Body of pancreas (tissue), 4 donors: ENCODE results near the gene ASIC2. TPM values are rescaled to one million over a fixed set of nuclear protein-coding genes. Genes with fewer than 3 reads are reported as not detected.

Experiments
- ATAC-seq: fragments of 150-250 bp; one replicate; pipeline ENCODE4 v1.9.1; 2016
- DNase-seq, 4 donors: peaks; one replicate each; pipeline ENCODE4 v3.0.0-alpha.2; 2019
- H3K27ac ChIP-seq, 4 donors: fragments of 200-600 bp; sonication (generic); 1 replicate in 3 of 4; 2 replicates in 1 of 4; pipeline versions ENCODE4 v1.5.1 to v1.6.1; 2016 to 2019; ENCODE audit warnings: mild to moderate bottlenecking in 1 of 4, mixed read lengths in 1 of 4, moderate library complexity in 1 of 4
- H3K27me3 ChIP-seq, 2 donors: fragments of 200-600 bp; sonication (generic); one replicate each; pipeline ENCODE4 v1.6.0; 2016; ENCODE audit warnings: mild to moderate bottlenecking in 1 of 2
- H3K36me3 ChIP-seq, 2 donors: fragments of 200-600 bp; sonication (generic); replicated peaks in 1 of 2; 2 replicates each; pipeline ENCODE4 v1.5.1; 2016; ENCODE audit warnings: low read depth in 2 of 2; ENCODE audit not compliant: insufficient read depth in 1 of 2
- H3K4me1 ChIP-seq: fragments of 200-600 bp; sonication (generic); one replicate; pipeline ENCODE4 v1.6.0; 2016
- H3K4me3 ChIP-seq, 2 donors: fragments of 200-600 bp; sonication (generic); 1 replicate in 1 of 2; 2 replicates in 1 of 2; pipeline ENCODE4 v1.5.1; 2016 to 2019
- H3K9me3 ChIP-seq, 3 donors: fragments of 200-600 bp; sonication (generic); 1 replicate in 2 of 3; 2 replicates in 1 of 3; pipeline ENCODE4 v1.5.1; 2016
- CTCF ChIP-seq, 7 experiments: fragments of 450-650 bp in 4 of 7; fragments of 200-600 bp in 3 of 7; sonication (generic) in 3 of 7; IDR thresholded peaks; one replicate each; pipeline ENCODE4 v1.5.1; 2016 to 2019; ENCODE audit warnings: antibody characterized with exemption in 7 of 7
- POLR2A ChIP-seq, 3 donors: fragments of 450-650 bp; IDR thresholded peaks; one replicate each; pipeline ENCODE4 v1.6.1; 2016; ENCODE audit warnings: antibody characterized with exemption in 3 of 3, mild to moderate bottlenecking in 2 of 3
- WGBS, 2 donors: methylation state at CpG; one replicate each; pipeline ENCODE4 v1.1.5; 2017; 5-methylcytosine and 5-hydroxymethylcytosine counted together
- intact Hi-C: fragments of 100-400 bp; cut with DNase I; formaldehyde crosslinking; loops from one replicate; pipeline ENCODE4 v1.15.1; 2023
- total RNA-seq, 2 donors: library from RNA; depleted of rRNA; stranded (reverse); fragments of >200 nt; gene quantifications; one replicate each; pipeline ENCODE4 v1.1.0, GENCODE V29; 2016

Gene ASIC2
- total RNA-seq, 2 donors from 2014 or later, result not detected

- TF ChIP-seq POLR2A (IDR thresholded peaks at IDR 0.05), result no peak
- no peak for TF ChIP-seq CTCF (IDR thresholded peaks at IDR 0.05)
- DNase-seq (peak; percentile 13 to 52 (median 36)), ATAC-seq (no peak)
- H3K9me3 ChIP-seq, result no peaks in the 10 kb centered on the region
- 47 to 67% methylated on average over 1 of the region's 1 CpG for WGBS, 2 donors
- intact Hi-C loops, result no loop called here
- no peak overlapping the region for H3K4me3 ChIP-seq
- H3K27ac ChIP-seq, result no peak overlapping the region
- no peaks in the 10 kb centered on the region for H3K36me3 ChIP-seq
- H3K4me1 ChIP-seq, result peaks cover 13% of the 10 kb centered on the region
- no peaks in the 10 kb centered on the region for H3K27me3 ChIP-seq
Measured at GRCh38 chr17:33225509-33225908, 67.6 kb downstream of the ASIC2 start.

GRCh38 chr17:33220036-33220435 lies 73.1 kb downstream of the ASIC2 start:
- 54 to 64% methylated on average over 3 of the region's 3 CpGs for WGBS, 2 donors
- ATAC-seq, result no peak
- Histone ChIP-seq H3K27ac (no peak overlapping the region), H3K36me3 (no peaks in the 10 kb centered on the region), H3K4me1 (no peaks in the 10 kb centered on the region), H3K4me3 (no peak overlapping the region), H3K9me3 (no peaks in the 10 kb centered on the region), H3K27me3 (no peaks in the 10 kb centered on the region)
- intact Hi-C loops, result no loop called here
- TF ChIP-seq POLR2A (IDR thresholded peaks at IDR 0.05), result no peak
- no peak for TF ChIP-seq CTCF (IDR thresholded peaks at IDR 0.05)
- no peak for DNase-seq

- intact Hi-C loops, result no loop called here
- no peak for ATAC-seq
- Histone ChIP-seq H3K9me3 (no peaks in the 10 kb centered on the region), H3K27me3 (no peaks in the 10 kb centered on the region), H3K4me3 (no peak overlapping the region), H3K4me1 (no peaks in the 10 kb centered on the region), H3K27ac (no peak overlapping the region), H3K36me3 (no peaks in the 10 kb centered on the region)
- 55 to 61% methylated on average over 12 of the region's 12 CpGs for WGBS, 2 donors
- no peak for DNase-seq
- TF ChIP-seq POLR2A (IDR thresholded peaks at IDR 0.05) (no peak), CTCF (IDR thresholded peaks at IDR 0.05) (no peak)
Measured at GRCh38 chr17:33218698-33219601, 74.1 kb downstream of the ASIC2 start.

- Histone ChIP-seq H3K27me3 (no peaks in the 10 kb centered on the region), H3K36me3 (no peaks in the 10 kb centered on the region), H3K27ac (no peak overlapping the region), H3K4me1 (no peaks in the 10 kb centered on the region), H3K9me3 (no peaks in the 10 kb centered on the region), H3K4me3 (no peak overlapping the region)
- intact Hi-C loops, result no loop called here
- 59 to 64% methylated on average over 8 to 9 of the region's 9 CpGs for WGBS, 2 donors
- TF ChIP-seq POLR2A (IDR thresholded peaks at IDR 0.05) (no peak), CTCF (IDR thresholded peaks at IDR 0.05) (no peak)
- DNase-seq (no peak), ATAC-seq (no peak)
Measured at GRCh38 chr17:33217891-33218290, 75.2 kb downstream of the ASIC2 start.

GRCh38 chr17:33214996-33215395 lies 78.1 kb downstream of the ASIC2 start:
- TF ChIP-seq POLR2A (IDR thresholded peaks at IDR 0.05), result no peak
- Histone ChIP-seq H3K36me3 (no peaks in the 10 kb centered on the region), H3K27ac (no peak overlapping the region), H3K9me3 (no peaks in the 10 kb centered on the region), H3K27me3 (no peaks in the 10 kb centered on the region), H3K4me1 (no peaks in the 10 kb centered on the region), H3K4me3 (no peak overlapping the region)
- intact Hi-C loops, result no loop called here
- DNase-seq, result no peak
- 62 to 65% methylated on average over 2 of the region's 2 CpGs for WGBS, 2 donors
- no peak for ATAC-seq
